Urinary bladder (tissue), 4 donors: Measurements from ENCODE around the gene LRRC36. TPM values are rescaled to one million over a fixed set of nuclear protein-coding genes. Genes with fewer than 3 reads are reported as not detected.
"Not testable (repeated sequence)": the region's sequence is repeated elsewhere in the genome, so short reads cannot be mapped to it uniquely, and the experiment has no call there.

Experiments
- DNase-seq: peaks from one replicate; pipeline ENCODE4 v3.0.0-alpha.2; 2015; ENCODE audit errors: extremely low spot score
- H3K27ac ChIP-seq: one replicate; pipeline ENCODE4 v1.5.1; 2013; ENCODE audit warnings: low read depth, mild to moderate bottlenecking, moderate library complexity
- H3K36me3 ChIP-seq: one replicate; pipeline ENCODE4 v1.6.1; 2013; ENCODE audit warnings: mild to moderate bottlenecking, moderate library complexity; ENCODE audit not compliant: insufficient read depth
- H3K4me1 ChIP-seq: one replicate; pipeline ENCODE4 v1.6.1; 2013; ENCODE audit warnings: mild to moderate bottlenecking, moderate library complexity; ENCODE audit not compliant: insufficient read depth
- H3K4me3 ChIP-seq: one replicate; pipeline ENCODE4 v1.5.1; 2013; ENCODE audit warnings: low read depth, low read length
- WGBS: extraction: QIAGEN DNeasy Blood & Tissue Kit; methylation state at CpG from one replicate; pipeline ENCODE4 v1.1.7; 2013; 5-methylcytosine and 5-hydroxymethylcytosine counted together
- polyA plus RNA-seq: library from polyadenylated mRNA; stranded (reverse); fragments of 200-250 nt; gene quantifications from one replicate; pipeline ENCODE4 v1.2.3, GENCODE V29; 2013
- total RNA-seq: library from RNA; depleted of rRNA; stranded (reverse); fragments of >200 nt; gene quantifications from one replicate; pipeline ENCODE4 v1.2.3, GENCODE V29; 2014
- donor health status: healthy with polysubstance abuse.
- donor health status: healthy.

Gene LRRC36
- total and polyA plus RNA-seq, 2 donors = 0.19 to 2.1 TPM

- not testable (repeated sequence) for DNase-seq, H3K4me3 ChIP-seq, H3K4me1 ChIP-seq, H3K27ac ChIP-seq, H3K36me3 ChIP-seq
- 89% methylated on average over 11 of the region's 11 CpGs for WGBS
Observed at GRCh38 chr16:67376012-67376411, 49.4 kb downstream of the LRRC36 start.

- H3K4me1 ChIP-seq = no peaks in the 10 kb centered on the region
- no peak overlapping the region for H3K27ac ChIP-seq
- 82% methylated on average over 1 of the region's 1 CpG for WGBS
- DNase-seq = no peak
- H3K36me3 ChIP-seq = no peaks in the 10 kb centered on the region
- H3K4me3 ChIP-seq = no peak overlapping the region
Observed at GRCh38 chr16:67378642-67379041, 52.0 kb downstream of the LRRC36 start.

- WGBS = 85% methylated on average over 3 of the region's 3 CpGs
- DNase-seq = no peak
- Histone ChIP-seq H3K4me1 (no peaks in the 10 kb centered on the region), H3K27ac (no peak overlapping the region), H3K4me3 (no peak overlapping the region), H3K36me3 (no peaks in the 10 kb centered on the region)
Observed at GRCh38 chr16:67383284-67383683, 56.7 kb downstream of the LRRC36 start.

GRCh38 chr16:67384778-67385510, 58.3 kb downstream of the LRRC36 start:
- Histone ChIP-seq H3K4me3 (no peak overlapping the region), H3K36me3 (no peaks in the 10 kb centered on the region), H3K4me1 (no peaks in the 10 kb centered on the region), H3K27ac (no peak overlapping the region)
- 84% methylated on average over 8 of the region's 8 CpGs for WGBS
- no peak for DNase-seq

GRCh38 chr16:67386861-67387455, 60.3 kb downstream of the LRRC36 start:
- no peaks in the 10 kb centered on the region for H3K36me3 ChIP-seq
- no peak overlapping the region for H3K4me3 ChIP-seq
- H3K4me1 ChIP-seq = no peaks in the 10 kb centered on the region
- no peak for DNase-seq
- H3K27ac ChIP-seq = no peak overlapping the region
- 91% methylated on average over 5 of the region's 5 CpGs for WGBS

GRCh38 chr16:67387479-67388079, 61.0 kb downstream of the LRRC36 start:
- Histone ChIP-seq H3K36me3 (no peaks in the 10 kb centered on the region), H3K27ac (no peak overlapping the region), H3K4me3 (no peak overlapping the region), H3K4me1 (no peaks in the 10 kb centered on the region)
- 86% methylated on average over 8 of the region's 8 CpGs for WGBS
- DNase-seq = no peak

- Histone ChIP-seq H3K36me3 (no peaks in the 10 kb centered on the region), H3K4me3 (no peak overlapping the region), H3K27ac (no peak overlapping the region), H3K4me1 (no peaks in the 10 kb centered on the region)
- DNase-seq = no peak
- WGBS = 91% methylated on average over 8 of the region's 8 CpGs
Observed at GRCh38 chr16:67388191-67388590, 61.6 kb downstream of the LRRC36 start.

- 81% methylated on average over 2 of the region's 2 CpGs for WGBS
- Histone ChIP-seq H3K4me1 (no peaks in the 10 kb centered on the region), H3K4me3 (no peak overlapping the region), H3K27ac (no peak overlapping the region), H3K36me3 (no peaks in the 10 kb centered on the region)
- no peak for DNase-seq
Observed at GRCh38 chr16:67388591-67388990, 62.0 kb downstream of the LRRC36 start.

GRCh38 chr16:67389911-67390815, 63.5 kb downstream of the LRRC36 start:
- 88% methylated on average over 27 of the region's 27 CpGs for WGBS
- no peak for DNase-seq
- no peaks in the 10 kb centered on the region for H3K4me1 ChIP-seq

GRCh38 chr16:67390816-67391423, 64.3 kb downstream of the LRRC36 start:
- Histone ChIP-seq H3K36me3 (no peaks in the 10 kb centered on the region), H3K27ac (no peak overlapping the region), H3K4me1 (no peaks in the 10 kb centered on the region), H3K4me3 (no peak overlapping the region)
- WGBS = 88% methylated on average over 11 of the region's 11 CpGs
- DNase-seq = no peak

More at GRCh38 chr16:67389911-67390815, 63.5 kb downstream of the LRRC36 start:
- Histone ChIP-seq H3K36me3 (no peaks in the 10 kb centered on the region), H3K4me3 (no peak overlapping the region), H3K27ac (no peak overlapping the region)

- no peaks in the 10 kb centered on the region for H3K36me3 ChIP-seq
- no peak for DNase-seq
- no peaks in the 10 kb centered on the region for H3K4me1 ChIP-seq
- H3K27ac ChIP-seq = no peak overlapping the region
- 43% methylated on average over 15 of the region's 15 CpGs for WGBS
- H3K4me3 ChIP-seq = no peak overlapping the region
Observed at GRCh38 chr16:67391424-67392300, 65.0 kb downstream of the LRRC36 start.

GRCh38 chr16:67392301-67393059, 65.9 kb downstream of the LRRC36 start:
- H3K27ac ChIP-seq = no peak overlapping the region
- DNase-seq = no peak
- 58% methylated on average over 18 of the region's 18 CpGs for WGBS
- no peaks in the 10 kb centered on the region for H3K4me1 ChIP-seq
- H3K4me3 ChIP-seq = no peak overlapping the region
- no peaks in the 10 kb centered on the region for H3K36me3 ChIP-seq
